Vagina (tissue), 2 donors: ENCODE measurements around the gene ZNF566.

Experiments used
- CTCF ChIP-seq, 3 experiments: fragments of 450-650 bp in 2 of 3; fragments of 200-600 bp in 1 of 3; sonication (generic) in 1 of 3; IDR thresholded peaks; one replicate each; pipeline ENCODE4 v1.5.1; 2017 to 2019; ENCODE audit warnings: antibody characterized with exemption in 3 of 3, mild to moderate bottlenecking in 2 of 3, moderate library complexity in 2 of 3
- POLR2A ChIP-seq, 2 donors: fragments of 450-650 bp; IDR thresholded peaks; one replicate each; pipeline ENCODE4 v1.6.1; 2017; ENCODE audit warnings: antibody characterized with exemption in 2 of 2, mild to moderate bottlenecking in 2 of 2, moderate library complexity in 2 of 2
- POLR2AphosphoS5 ChIP-seq, 2 donors: sonication (generic); formaldehyde crosslinking; IDR thresholded peaks; one replicate each; pipeline ENCODE4 v1.9.0; 2017; ENCODE audit warnings: antibody characterized with exemption in 2 of 2, mild to moderate bottlenecking in 2 of 2, low read depth in 1 of 2; ENCODE audit not compliant: insufficient read depth in 1 of 2

GRCh38 chr19:36483653-36484052 is 5.7 kb downstream of the ZNF566 start:
- TF ChIP-seq CTCF (IDR thresholded peaks at IDR 0.05) (no peak), POLR2A (IDR thresholded peaks at IDR 0.05) (no peak), POLR2AphosphoS5 (IDR thresholded peaks at IDR 0.05; ENCODE audit: insufficient read depth in 1 of 2, low read depth in 1 of 2) (no peak)
